GM10266 (cell line): ENCODE results near the gene KRT28.
A peak's percentile ranks its signal among the peaks of the same experiment; 100 is the strongest.

Source experiments
- DNase-seq: peaks from one replicate; pipeline ENCODE4 v3.0.0; 2012; ENCODE audit errors: extremely low spot score
- TF ChIP-seq, protein P1 (sequence below): IDR thresholded peaks from 2 replicates; pipeline ENCODE4 v1.5.1; 2012; ENCODE audit warnings: mild to moderate bottlenecking, low read depth; ENCODE audit not compliant: control insufficient read depth, insufficient read depth; ENCODE audit errors: missing control alignments

KRT28 gene

DNA sequence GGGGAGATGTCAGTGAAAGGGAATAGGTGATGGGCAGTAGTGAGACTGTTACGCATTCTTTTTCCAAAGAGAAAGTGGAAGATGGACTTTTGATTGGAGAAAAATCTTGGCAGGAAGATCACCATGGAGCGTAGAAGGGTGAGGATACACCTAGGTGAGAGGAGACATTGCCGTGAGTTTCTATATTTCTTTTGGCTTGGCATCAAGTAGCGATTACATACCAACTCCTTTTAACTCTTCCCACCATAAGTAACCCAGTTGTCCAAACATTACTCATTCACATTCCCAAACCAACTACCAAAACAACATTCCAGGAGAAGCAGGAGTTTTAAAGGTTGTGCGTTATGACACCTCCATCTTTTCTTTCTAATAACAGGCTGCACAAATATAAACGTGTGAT is 10.7 kb upstream of the KRT28 start:
- no peak for DNase-seq
- TF ChIP-seq, protein P1, sequence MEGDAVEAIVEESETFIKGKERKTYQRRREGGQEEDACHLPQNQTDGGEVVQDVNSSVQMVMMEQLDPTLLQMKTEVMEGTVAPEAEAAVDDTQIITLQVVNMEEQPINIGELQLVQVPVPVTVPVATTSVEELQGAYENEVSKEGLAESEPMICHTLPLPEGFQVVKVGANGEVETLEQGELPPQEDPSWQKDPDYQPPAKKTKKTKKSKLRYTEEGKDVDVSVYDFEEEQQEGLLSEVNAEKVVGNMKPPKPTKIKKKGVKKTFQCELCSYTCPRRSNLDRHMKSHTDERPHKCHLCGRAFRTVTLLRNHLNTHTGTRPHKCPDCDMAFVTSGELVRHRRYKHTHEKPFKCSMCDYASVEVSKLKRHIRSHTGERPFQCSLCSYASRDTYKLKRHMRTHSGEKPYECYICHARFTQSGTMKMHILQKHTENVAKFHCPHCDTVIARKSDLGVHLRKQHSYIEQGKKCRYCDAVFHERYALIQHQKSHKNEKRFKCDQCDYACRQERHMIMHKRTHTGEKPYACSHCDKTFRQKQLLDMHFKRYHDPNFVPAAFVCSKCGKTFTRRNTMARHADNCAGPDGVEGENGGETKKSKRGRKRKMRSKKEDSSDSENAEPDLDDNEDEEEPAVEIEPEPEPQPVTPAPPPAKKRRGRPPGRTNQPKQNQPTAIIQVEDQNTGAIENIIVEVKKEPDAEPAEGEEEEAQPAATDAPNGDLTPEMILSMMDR, result no peak

DNA sequence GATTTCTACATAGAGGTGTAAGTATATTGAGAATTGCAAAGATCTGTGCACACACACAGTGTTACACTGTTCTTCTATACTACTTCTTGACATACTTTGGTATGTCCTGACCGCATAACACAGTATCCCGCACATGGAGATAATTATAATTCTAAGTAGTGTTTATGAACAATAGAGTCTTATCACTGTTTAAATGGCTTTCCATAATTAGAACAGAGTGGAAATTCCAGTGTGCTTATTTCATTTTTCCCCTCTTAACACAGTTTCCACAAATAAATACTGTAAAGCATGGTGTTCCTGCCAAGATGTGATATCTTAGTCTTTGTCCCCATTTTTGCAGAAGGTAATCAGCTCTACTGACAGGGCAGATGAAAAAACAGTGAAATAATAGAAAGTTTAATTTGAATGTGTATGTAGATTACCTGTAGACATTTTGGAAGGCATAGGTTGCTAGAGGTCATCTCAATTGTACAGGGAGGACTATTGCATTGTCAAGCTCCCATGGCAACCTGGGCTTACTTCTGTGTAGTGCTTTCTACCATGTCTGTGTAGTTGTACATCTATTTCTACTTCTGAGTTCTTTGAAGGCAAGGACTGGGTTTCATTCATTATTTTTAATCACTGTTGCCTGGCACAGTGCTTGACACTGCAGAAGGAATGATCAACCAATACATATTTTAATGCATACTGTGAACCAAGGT is 10.1 kb upstream of the KRT28 start:
- no peak for DNase-seq

DNA sequence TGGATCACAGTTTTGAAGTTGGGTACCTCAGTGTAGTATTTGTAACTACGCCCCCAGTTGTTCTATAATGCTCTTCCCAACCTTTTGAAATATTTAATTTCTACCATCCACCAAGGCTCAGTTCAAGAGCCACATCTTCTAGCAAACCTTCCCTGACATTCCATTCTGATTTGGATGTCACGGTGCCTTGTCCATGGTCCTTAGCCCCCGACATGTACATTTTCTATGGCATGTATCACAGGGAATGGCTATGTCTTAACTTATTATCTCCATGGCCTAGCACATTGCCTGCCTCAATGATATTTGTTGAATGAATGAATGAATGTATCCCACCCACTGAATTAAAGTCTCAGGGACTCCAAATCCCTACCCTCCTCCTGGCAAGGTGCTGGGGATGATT is 6.4 kb upstream of the KRT28 start:
- TF ChIP-seq, protein P1, result no peak
- DNase-seq, result no peak

More for the DNA sequence above, 10.1 kb upstream of the KRT28 start:
- TF ChIP-seq, protein P1, result no peak

DNA sequence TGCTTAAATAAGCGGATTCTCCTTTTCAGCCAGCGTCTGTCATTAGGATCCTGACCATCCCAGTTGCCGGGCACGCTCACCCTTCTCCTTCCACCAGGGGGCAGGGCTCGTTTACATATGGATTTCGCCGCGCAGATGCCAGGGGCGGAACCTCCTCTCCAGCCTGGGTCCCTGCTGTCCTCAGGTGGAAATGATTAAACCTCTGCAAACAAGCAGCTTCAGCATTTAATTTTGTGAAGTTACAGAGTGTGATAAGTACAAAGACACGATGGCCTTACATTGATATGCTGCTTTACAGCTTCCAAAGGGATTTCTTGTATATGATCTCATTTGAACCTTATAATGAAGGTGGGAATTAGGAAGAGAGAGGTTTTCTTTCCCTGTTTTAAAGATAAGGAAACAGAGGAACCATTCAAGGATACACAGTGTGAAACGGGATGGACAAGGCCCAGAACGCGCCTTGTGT is 3.9 kb upstream of the KRT28 start:
- peak; percentile 74 for DNase-seq
- TF ChIP-seq, protein P1, result peak; percentile 80

DNA sequence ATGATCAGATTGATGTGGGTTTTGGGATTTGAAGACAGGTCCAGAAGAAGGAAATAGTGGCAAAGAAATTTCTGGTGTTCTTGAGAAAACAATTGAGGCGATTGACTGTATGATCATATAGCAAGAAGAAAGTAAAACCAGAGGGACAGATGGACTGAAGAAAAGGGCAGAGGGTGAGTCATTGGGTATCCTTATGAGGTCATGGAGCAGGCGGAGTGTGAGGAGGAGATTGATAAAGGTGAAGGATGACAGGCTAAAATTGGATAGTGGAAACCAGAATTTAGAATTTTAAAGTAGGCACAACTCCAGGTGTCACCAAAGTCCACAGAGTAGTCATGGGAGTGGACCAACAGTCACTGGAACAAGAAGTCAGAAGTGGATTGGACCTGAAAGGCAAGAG is 1.4 kb upstream of the KRT28 start:
- TF ChIP-seq, protein P1, result no peak
- no peak for DNase-seq

DNA sequence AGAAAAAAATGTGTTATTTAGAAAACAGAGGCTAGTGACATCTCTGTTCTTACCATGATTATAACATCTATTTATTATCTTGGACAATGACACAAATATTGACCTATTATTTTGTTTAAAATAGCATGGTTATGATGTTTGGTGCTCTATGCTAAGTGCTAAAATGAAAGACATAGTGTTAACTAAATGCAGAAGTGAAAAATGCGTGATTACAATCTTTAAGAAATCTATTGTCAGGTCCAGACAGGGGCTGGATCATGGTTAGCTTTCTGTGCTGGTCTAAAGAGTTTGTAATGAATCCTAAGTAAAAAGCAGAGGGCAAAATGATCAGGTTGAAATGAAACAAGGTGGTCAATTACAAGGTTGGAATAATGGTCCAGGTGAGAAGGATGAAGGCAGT is 622 bp upstream of the KRT28 start:
- TF ChIP-seq, protein P1, result no peak
- DNase-seq, result no peak

DNA sequence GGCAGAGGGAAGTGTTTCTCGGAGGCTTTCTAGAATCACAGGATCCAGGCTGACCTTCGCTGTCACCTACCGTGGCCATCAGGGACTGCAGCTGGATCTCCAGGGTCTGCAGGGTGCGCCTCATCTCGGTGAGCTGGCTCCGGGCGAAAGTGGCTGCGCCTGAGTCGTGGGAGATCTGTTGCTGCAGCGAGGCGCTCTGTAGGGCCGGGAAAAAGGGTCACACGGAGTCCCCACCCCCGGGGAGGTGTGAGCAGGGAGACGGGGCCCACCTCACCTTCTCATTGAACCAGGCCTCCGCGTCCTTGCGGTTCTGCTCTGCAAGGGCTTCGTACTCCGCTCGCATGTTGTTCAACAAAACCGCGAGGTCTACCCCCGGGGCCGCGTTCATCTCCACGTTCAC is 2.9 kb downstream of the KRT28 start:
- TF ChIP-seq, protein P1, result no peak
- no peak for DNase-seq
